GM23338 (cell line): ENCODE data around the gene ABL2. TPM values are rescaled to one million over a fixed set of nuclear protein-coding genes. Genes with fewer than 3 reads are reported as not detected.

ENCODE experiments used
- ATAC-seq: fragments of 200-7000 bp; cut with Tn5 transposase; 3 replicates; pipeline ENCODE4 v1.9.1; 2020
- DNase-seq: peaks from one replicate; pipeline ENCODE4 v3.0.0-alpha.2; 2015; ENCODE audit warnings: low spot score
- H2AFZ ChIP-seq: fragments of 200-600 bp; sonication (generic); 2 replicates; pipeline ENCODE4 v1.8.0; 2016; ENCODE audit warnings: antibody characterized with exemption, mild to moderate bottlenecking, moderate library complexity
- H3F3A ChIP-seq: fragments of 200-600 bp; sonication (generic); replicated peaks from 2 replicates; pipeline ENCODE4 v1.8.0; 2017; ENCODE audit warnings: antibody characterized with exemption, mixed run types, low read depth
- H3K27ac ChIP-seq: fragments of 200-600 bp; sonication (generic); 2 replicates; pipeline ENCODE4 v1.6.1; 2016; ENCODE audit warnings: low read depth
- H3K27me3 ChIP-seq: fragments of 200-600 bp; sonication (generic); 2 replicates; pipeline ENCODE4 v1.8.0; 2016; ENCODE audit warnings: mild to moderate bottlenecking, mixed run types, moderate library complexity; ENCODE audit not compliant: insufficient read depth
- H3K36me3 ChIP-seq: fragments of 200-600 bp; sonication (generic); 2 replicates; pipeline ENCODE4 v1.8.0; 2016; ENCODE audit warnings: mild to moderate bottlenecking; ENCODE audit not compliant: insufficient read depth
- H3K4me1 ChIP-seq: fragments of 200-600 bp; sonication (generic); 2 replicates; pipeline ENCODE4 v1.8.0; 2016; ENCODE audit warnings: mild to moderate bottlenecking, moderate library complexity; ENCODE audit not compliant: insufficient read depth
- H3K4me2 ChIP-seq: fragments of 200-600 bp; sonication (generic); 2 replicates; pipeline ENCODE4 v1.7.1; 2017; ENCODE audit warnings: mixed run types
- H3K4me3 ChIP-seq: fragments of 200-600 bp; sonication (generic); 2 replicates; pipeline ENCODE4 v1.6.1; 2016; ENCODE audit warnings: mixed run types
- H3K79me2 ChIP-seq: fragments of 200-600 bp; sonication (generic); replicated peaks from 2 replicates; pipeline ENCODE4 v1.8.0; 2017; ENCODE audit warnings: mild to moderate bottlenecking; ENCODE audit not compliant: insufficient read depth
- H3K9me2 ChIP-seq: fragments of 200-600 bp; sonication (generic); 2 replicates; pipeline ENCODE4 v1.8.0; 2017; ENCODE audit not compliant: insufficient read depth
- H4K20me1 ChIP-seq: fragments of 200-600 bp; sonication (generic); replicated peaks from 2 replicates; pipeline ENCODE4 v1.8.0; 2017; ENCODE audit warnings: mild to moderate bottlenecking; ENCODE audit not compliant: insufficient read depth
- H3K27ac Mint-ChIP-seq: 2 replicates; pipeline ENCODE4 v1.8.0; 2020; ENCODE audit warnings: inconsistent platforms, mild to moderate bottlenecking, moderate library complexity, mixed read lengths
- H3K27me3 Mint-ChIP-seq: 3 replicates; pipeline ENCODE4 v1.8.0; 2022; ENCODE audit warnings: low read depth, mild to moderate bottlenecking, moderate library complexity, mixed read lengths, inconsistent platforms; ENCODE audit not compliant: insufficient read depth, poor library complexity
- H3K36me3 Mint-ChIP-seq: 3 replicates; pipeline ENCODE4 v1.8.0; 2021; ENCODE audit warnings: low read depth, mild to moderate bottlenecking, inconsistent platforms, moderate library complexity, mixed read lengths
- H3K4me1 Mint-ChIP-seq: 3 replicates; pipeline ENCODE4 v1.8.0; 2020; ENCODE audit warnings: mild to moderate bottlenecking, inconsistent platforms, mixed read lengths
- H3K4me3 Mint-ChIP-seq: 3 replicates; pipeline ENCODE4 v1.8.0; 2021; ENCODE audit warnings: moderate library complexity, mild to moderate bottlenecking, inconsistent platforms, mixed read lengths
- H3K9me3 Mint-ChIP-seq: 3 replicates; pipeline ENCODE4 v1.8.0; 2020; ENCODE audit warnings: moderate library complexity, mild to moderate bottlenecking, inconsistent platforms, mixed read lengths
- CREB1 ChIP-seq: fragments of 250-450 bp; sonication (Bioruptor Pico); IDR thresholded peaks from 2 replicates; pipeline ENCODE4 v1.5.0; 2020; ENCODE audit warnings: low read depth, mild to moderate bottlenecking, moderate library complexity
- ETS1 ChIP-seq: IDR thresholded peaks from 2 replicates; pipeline ENCODE4 v1.6.1; 2016; ENCODE audit warnings: antibody characterized with exemption
- EZH2phosphoT487 ChIP-seq: fragments of 200-600 bp; sonication (generic); IDR thresholded peaks from one replicate; pipeline ENCODE4 v1.8.1; 2018; ENCODE audit warnings: antibody characterized with exemption; ENCODE audit not compliant: unreplicated experiment
- JUNB ChIP-seq: IDR thresholded peaks from one replicate; pipeline ENCODE4 v1.6.1; 2016; ENCODE audit warnings: antibody characterized with exemption; ENCODE audit not compliant: unreplicated experiment
- NANOG ChIP-seq: IDR thresholded peaks from 2 replicates; pipeline ENCODE4 v1.6.1; 2016; ENCODE audit warnings: antibody characterized with exemption, borderline replicate concordance
- POLR2AphosphoS5 ChIP-seq: IDR thresholded peaks from 2 replicates; pipeline ENCODE4 v1.6.1; 2016; ENCODE audit warnings: antibody characterized with exemption, low read depth
- STAT1 ChIP-seq: IDR thresholded peaks from one replicate; pipeline ENCODE4 v1.6.1; 2016; ENCODE audit warnings: antibody characterized with exemption; ENCODE audit not compliant: unreplicated experiment
- polyA plus RNA-seq: library from polyadenylated mRNA; unstranded; fragments of >200 nt; fragmentation: Nextera tagmentation; extraction: Ambion mirVana; gene quantifications from 2 replicates; pipeline ENCODE4 v1.2.1, GENCODE V29; 2016
- total RNA-seq: library from RNA; depleted of rRNA; stranded (reverse); fragments of >200 nt; shearing (Covaris generic); gene quantifications from 2 replicates; pipeline ENCODE4 v1.2.3, GENCODE V29; 2014
- TF ChIP-seq, protein P1 (sequence below), 2 experiments: fragments of 200-600 bp in 1 of 2; sonication (generic) in 1 of 2; conservative IDR thresholded peaks; 2 replicates each; pipeline versions ENCODE4 v1.5.1 to v1.6.1; 2016 to 2017; ENCODE audit warnings: antibody characterized with exemption in 2 of 2, low read depth in 2 of 2, mild to moderate bottlenecking in 2 of 2, moderate library complexity in 1 of 2
- TF ChIP-seq, protein P2 (sequence below): IDR thresholded peaks from one replicate; pipeline ENCODE4 v1.6.1; 2018; ENCODE audit warnings: antibody characterized with exemption; ENCODE audit not compliant: unreplicated experiment

Gene ABL2
- total and polyA plus RNA-seq, 2 experiments from 2014 or later = 5.8 to 22.7 TPM

- DNase-seq = peak; percentile 89
- TF ChIP-seq, protein P1, sequence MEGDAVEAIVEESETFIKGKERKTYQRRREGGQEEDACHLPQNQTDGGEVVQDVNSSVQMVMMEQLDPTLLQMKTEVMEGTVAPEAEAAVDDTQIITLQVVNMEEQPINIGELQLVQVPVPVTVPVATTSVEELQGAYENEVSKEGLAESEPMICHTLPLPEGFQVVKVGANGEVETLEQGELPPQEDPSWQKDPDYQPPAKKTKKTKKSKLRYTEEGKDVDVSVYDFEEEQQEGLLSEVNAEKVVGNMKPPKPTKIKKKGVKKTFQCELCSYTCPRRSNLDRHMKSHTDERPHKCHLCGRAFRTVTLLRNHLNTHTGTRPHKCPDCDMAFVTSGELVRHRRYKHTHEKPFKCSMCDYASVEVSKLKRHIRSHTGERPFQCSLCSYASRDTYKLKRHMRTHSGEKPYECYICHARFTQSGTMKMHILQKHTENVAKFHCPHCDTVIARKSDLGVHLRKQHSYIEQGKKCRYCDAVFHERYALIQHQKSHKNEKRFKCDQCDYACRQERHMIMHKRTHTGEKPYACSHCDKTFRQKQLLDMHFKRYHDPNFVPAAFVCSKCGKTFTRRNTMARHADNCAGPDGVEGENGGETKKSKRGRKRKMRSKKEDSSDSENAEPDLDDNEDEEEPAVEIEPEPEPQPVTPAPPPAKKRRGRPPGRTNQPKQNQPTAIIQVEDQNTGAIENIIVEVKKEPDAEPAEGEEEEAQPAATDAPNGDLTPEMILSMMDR (conservative IDR thresholded peaks at IDR 0.05; ENCODE audit: low read depth in 2 of 2) = peak; percentile 62 to 76
- TF ChIP-seq JUNB (no peak), STAT1 (no peak)
- H3K36me3 Mint-ChIP-seq = peaks cover 23% of the 10 kb centered on the region
These were observed 124.1 kb downstream of the ABL2 start for GRCh38 chr1:179105393-179105792.

DNA sequence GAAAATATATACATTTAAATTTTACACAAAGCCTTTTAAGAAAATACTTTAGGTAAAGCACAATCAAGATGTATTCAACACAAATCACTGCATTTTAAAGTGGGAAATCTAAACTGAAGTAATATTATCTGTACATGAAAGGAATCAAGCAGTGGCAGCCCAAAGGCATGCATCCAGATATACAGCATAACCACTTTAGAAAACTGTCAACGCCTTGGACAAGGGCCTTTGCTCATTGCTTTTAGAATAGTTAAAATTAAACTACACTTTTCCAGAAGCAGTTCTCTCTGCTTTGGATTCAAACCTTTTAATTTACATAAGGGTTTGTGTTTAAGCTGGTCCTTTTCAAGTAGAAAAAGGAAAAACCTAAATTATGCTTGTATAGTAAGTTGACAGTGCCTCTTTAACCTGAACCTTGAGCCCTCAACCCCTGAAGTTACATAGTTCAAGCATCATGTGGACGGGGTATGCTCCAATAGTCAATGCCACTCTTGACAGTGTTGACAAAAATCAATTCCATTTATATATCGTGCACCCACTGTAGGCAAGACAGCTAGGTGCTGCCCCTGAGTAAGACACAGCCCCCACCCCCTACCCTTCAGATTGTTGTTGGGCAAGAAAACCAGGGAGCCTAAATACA lies 124.7 kb downstream of the ABL2 start:
- Mint-ChIP-seq H3K27ac (no peak overlapping the region), H3K27me3 (peaks cover 2% of the 10 kb centered on the region), H3K36me3 (peaks cover 18% of the 10 kb centered on the region), H3K4me3 (no peak overlapping the region), H3K9me3 (no peaks in the 10 kb centered on the region), H3K4me1 (peaks cover 13% of the 10 kb centered on the region; the same call in 2 of the 3 replicates)
- Histone ChIP-seq H3K79me2 (no peaks in the 10 kb centered on the region), H3K27me3 (no peaks in the 10 kb centered on the region), H3K27ac (no peak overlapping the region), H3K4me2 (no peak overlapping the region), H3K9me2 (no peaks in the 10 kb centered on the region), H3K36me3 (no peaks in the 10 kb centered on the region; the same call in 1 of the 2 replicates), H3K4me1 (peaks cover under 1% of the 10 kb centered on the region; the same call in 1 of the 2 replicates), H2AFZ (no peak overlapping the region), H3K4me3 (no peak overlapping the region), H4K20me1 (no peaks in the 10 kb centered on the region), H3F3A (no peaks in the 10 kb centered on the region)
- DNase-seq (no peak), ATAC-seq (no peak)
- no peak for TF ChIP-seq ETS1
- no peak for TF ChIP-seq POLR2AphosphoS5
- no peak for TF ChIP-seq EZH2phosphoT487
- TF ChIP-seq, protein P1 (conservative IDR thresholded peaks at IDR 0.05; ENCODE audit: low read depth in 2 of 2) = no peak
- TF ChIP-seq STAT1 = no peak
- no peak for TF ChIP-seq CREB1 (CRISPR knock-in tag)
- TF ChIP-seq NANOG = no peak
- TF ChIP-seq, protein P2, sequence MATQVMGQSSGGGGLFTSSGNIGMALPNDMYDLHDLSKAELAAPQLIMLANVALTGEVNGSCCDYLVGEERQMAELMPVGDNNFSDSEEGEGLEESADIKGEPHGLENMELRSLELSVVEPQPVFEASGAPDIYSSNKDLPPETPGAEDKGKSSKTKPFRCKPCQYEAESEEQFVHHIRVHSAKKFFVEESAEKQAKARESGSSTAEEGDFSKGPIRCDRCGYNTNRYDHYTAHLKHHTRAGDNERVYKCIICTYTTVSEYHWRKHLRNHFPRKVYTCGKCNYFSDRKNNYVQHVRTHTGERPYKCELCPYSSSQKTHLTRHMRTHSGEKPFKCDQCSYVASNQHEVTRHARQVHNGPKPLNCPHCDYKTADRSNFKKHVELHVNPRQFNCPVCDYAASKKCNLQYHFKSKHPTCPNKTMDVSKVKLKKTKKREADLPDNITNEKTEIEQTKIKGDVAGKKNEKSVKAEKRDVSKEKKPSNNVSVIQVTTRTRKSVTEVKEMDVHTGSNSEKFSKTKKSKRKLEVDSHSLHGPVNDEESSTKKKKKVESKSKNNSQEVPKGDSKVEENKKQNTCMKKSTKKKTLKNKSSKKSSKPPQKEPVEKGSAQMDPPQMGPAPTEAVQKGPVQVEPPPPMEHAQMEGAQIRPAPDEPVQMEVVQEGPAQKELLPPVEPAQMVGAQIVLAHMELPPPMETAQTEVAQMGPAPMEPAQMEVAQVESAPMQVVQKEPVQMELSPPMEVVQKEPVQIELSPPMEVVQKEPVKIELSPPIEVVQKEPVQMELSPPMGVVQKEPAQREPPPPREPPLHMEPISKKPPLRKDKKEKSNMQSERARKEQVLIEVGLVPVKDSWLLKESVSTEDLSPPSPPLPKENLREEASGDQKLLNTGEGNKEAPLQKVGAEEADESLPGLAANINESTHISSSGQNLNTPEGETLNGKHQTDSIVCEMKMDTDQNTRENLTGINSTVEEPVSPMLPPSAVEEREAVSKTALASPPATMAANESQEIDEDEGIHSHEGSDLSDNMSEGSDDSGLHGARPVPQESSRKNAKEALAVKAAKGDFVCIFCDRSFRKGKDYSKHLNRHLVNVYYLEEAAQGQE = no peak

More at GRCh38 chr1:179105393-179105792, 124.1 kb downstream of the ABL2 start:
- H3K27ac Mint-ChIP-seq = no peak overlapping the region
- H3K27me3 Mint-ChIP-seq = peaks cover 2% of the 10 kb centered on the region
- Histone ChIP-seq H3F3A (no peaks in the 10 kb centered on the region), H3K4me1 (no peaks in the 10 kb centered on the region; the same call in 1 of the 2 replicates), H3K4me2 (no peak overlapping the region), H3K4me3 (no peak overlapping the region), H3K36me3 (peaks cover 3% of the 10 kb centered on the region; the same call in 1 of the 2 replicates), H3K79me2 (no peaks in the 10 kb centered on the region), H3K9me2 (no peaks in the 10 kb centered on the region), H3K27me3 (no peaks in the 10 kb centered on the region), H4K20me1 (no peaks in the 10 kb centered on the region), H3K27ac (no peak overlapping the region), H2AFZ (no peak overlapping the region)
- peaks cover 11% of the 10 kb centered on the region; the same call in 2 of the 3 replicates for H3K4me1 Mint-ChIP-seq
- peak; percentile 99 for ATAC-seq
- no peak overlapping the region for H3K4me3 Mint-ChIP-seq
- H3K9me3 Mint-ChIP-seq = no peaks in the 10 kb centered on the region
